ENCODE measurements around the gene MPRIP.

MPRIP gene

DNA sequence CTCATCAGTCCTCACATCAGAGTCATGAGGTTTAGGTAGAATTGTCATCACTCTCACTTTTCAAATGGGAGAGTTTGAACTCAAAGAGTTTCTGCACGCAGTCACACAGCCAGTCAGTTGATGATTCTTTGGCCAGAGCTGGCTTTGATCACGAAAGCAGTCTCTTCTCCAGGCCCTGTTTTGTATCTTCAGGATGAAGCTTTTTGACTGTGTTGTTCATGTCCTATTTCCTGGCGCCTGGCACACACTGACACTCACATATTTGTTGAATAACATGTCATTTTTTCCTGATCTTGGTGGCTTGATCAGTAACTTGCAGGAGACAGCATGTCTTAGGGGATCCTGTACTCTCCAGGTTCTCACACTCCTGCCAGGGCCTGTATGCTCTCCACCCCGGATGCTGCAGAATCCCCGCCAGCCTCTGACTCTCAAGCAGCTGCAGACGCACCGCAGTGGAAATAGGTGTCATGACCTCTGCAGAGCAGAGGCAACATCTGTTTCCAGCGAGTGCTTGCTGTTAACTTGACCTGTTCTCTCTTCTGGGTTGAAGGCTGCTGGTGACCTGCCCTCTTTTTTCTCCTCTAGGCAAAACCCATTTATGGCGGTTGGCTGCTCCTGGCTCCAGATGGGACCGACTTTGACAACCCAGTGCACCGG is 33.0 kb downstream of the MPRIP start:
- no peak overlapping the region for H3K27ac Mint-ChIP-seq

GRCh38 chr17:17076066-17076465 is 33.8 kb downstream of the MPRIP start:
- Mint-ChIP-seq H3K27ac (no peak overlapping the region), H3K27me3 (no peaks in the 10 kb centered on the region), H3K4me3 (no peak overlapping the region), H3K9me3 (no peaks in the 10 kb centered on the region), H3K36me3 (ENCODE audit: low read depth) (peaks cover 26% of the 10 kb centered on the region), H3K4me1 (ENCODE audit: low read depth) (peaks cover 50% of the 10 kb centered on the region)

More for the DNA sequence above, 33.0 kb downstream of the MPRIP start:
- no peaks in the 10 kb centered on the region for H3K27me3 Mint-ChIP-seq
- no peak overlapping the region for H3K4me3 Mint-ChIP-seq
- no peaks in the 10 kb centered on the region for H3K9me3 Mint-ChIP-seq
- H3K4me1 Mint-ChIP-seq (ENCODE audit: low read depth), result peaks cover 56% of the 10 kb centered on the region
- H3K36me3 Mint-ChIP-seq (ENCODE audit: low read depth), result peaks cover 27% of the 10 kb centered on the region

DNA sequence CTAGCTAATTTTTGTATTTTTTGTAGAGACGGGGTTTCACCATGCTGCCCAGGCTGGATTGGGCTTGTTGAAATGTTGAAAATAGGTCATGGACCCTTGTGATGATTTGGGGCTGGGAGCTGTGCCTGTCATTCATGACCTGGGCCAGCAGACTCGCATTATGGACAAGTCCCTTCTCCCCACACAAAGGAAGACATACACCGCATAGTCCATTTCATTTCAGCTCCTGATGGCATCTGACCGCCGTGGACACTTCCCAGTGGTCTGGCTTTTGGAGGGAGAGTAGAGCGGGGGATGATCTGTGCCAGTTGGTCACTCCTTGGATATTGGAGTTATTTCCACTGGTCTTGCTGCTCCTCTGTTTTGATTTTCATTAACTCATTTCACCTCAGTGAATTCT is 34.8 kb downstream of the MPRIP start:
- Mint-ChIP-seq H3K4me1 (ENCODE audit: low read depth) (peaks cover 39% of the 10 kb centered on the region), H3K36me3 (ENCODE audit: low read depth) (peaks cover 27% of the 10 kb centered on the region), H3K9me3 (no peaks in the 10 kb centered on the region), H3K4me3 (no peak overlapping the region), H3K27me3 (no peaks in the 10 kb centered on the region), H3K27ac (no peak overlapping the region)

DNA sequence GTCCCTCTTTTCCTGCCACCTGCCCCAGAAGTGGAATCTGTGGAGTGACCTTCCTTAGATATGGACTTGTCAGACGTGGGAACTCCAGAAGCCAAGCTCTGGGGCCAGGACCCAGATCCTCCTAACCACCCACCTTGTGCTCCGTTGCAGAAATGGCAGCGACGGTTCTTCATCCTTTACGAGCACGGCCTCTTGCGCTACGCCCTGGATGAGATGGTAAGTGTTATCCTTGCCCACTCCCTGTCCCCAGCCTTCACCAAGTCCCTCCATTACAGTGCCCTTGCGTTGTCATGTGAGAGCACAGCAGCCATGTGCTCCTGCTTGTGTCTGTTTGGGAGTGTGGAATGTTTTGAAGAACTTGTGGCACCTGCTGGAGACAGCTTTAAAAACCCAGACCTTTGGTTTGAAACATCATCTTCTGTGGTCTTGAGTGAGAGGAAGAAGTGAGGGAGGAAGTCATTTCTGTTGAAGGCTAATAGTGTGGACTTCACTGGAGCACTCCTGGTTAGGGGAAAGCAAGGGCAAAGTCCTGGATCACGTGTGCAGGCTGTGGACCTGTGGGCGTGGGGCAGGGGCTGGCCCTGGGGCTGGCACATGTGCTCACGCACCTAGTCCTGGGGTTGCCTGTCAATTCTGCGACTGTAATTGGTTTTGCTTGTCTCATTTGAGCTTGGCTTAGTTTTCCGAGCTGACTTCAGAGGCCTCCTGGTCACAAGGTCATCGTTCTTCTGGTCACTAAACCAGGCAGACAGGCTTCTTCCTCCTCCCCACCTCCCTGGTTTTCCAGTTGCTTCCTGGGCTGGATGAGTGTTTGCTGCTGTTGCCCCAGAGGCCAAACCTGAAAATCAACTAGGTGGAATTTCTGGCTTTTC is 35.8 kb downstream of the MPRIP start:
- peaks cover 29% of the 10 kb centered on the region for H3K4me1 Mint-ChIP-seq (ENCODE audit: low read depth)
- no peak overlapping the region for H3K4me3 Mint-ChIP-seq
- no peaks in the 10 kb centered on the region for H3K27me3 Mint-ChIP-seq
- H3K36me3 Mint-ChIP-seq (ENCODE audit: low read depth), result peaks cover 28% of the 10 kb centered on the region
- no peak overlapping the region for H3K27ac Mint-ChIP-seq
- no peaks in the 10 kb centered on the region for H3K9me3 Mint-ChIP-seq

- Mint-ChIP-seq H3K27me3 (no peaks in the 10 kb centered on the region), H3K36me3 (ENCODE audit: low read depth) (peaks cover 26% of the 10 kb centered on the region), H3K4me1 (ENCODE audit: low read depth) (peaks cover 24% of the 10 kb centered on the region), H3K4me3 (no peak overlapping the region), H3K9me3 (no peaks in the 10 kb centered on the region), H3K27ac (no peak overlapping the region)
These were observed 36.6 kb downstream of the MPRIP start for GRCh38 chr17:17078832-17079231.

- Mint-ChIP-seq H3K27me3 (no peaks in the 10 kb centered on the region), H3K4me3 (no peak overlapping the region), H3K27ac (no peak overlapping the region), H3K36me3 (ENCODE audit: low read depth) (peaks cover 26% of the 10 kb centered on the region), H3K9me3 (no peaks in the 10 kb centered on the region), H3K4me1 (ENCODE audit: low read depth) (peaks cover 19% of the 10 kb centered on the region)
These were observed 37.1 kb downstream of the MPRIP start for GRCh38 chr17:17079336-17079735.

DNA sequence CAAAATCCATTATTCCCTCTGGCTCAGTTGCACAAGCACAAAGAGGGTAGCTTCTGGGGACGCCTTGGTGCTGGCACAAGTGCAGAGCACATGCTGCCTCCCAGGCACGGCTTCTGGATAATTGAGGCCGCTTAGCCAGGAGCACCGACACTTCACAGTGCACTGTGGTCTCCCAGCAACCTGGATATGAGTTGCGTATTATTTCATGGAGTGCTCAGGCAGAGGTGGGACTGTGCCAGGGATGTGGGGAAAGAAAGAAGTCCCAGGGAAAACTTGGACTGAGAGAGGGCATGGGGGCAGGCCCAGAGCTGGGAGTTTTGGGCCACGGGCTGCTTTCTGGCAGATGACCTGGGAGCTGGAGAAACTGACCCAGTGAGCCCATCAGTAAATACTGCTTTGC is 37.5 kb downstream of the MPRIP start:
- Mint-ChIP-seq H3K9me3 (no peaks in the 10 kb centered on the region), H3K4me1 (ENCODE audit: low read depth) (peaks cover 14% of the 10 kb centered on the region), H3K27ac (no peak overlapping the region), H3K27me3 (no peaks in the 10 kb centered on the region), H3K4me3 (no peak overlapping the region), H3K36me3 (ENCODE audit: low read depth) (peaks cover 26% of the 10 kb centered on the region)

- no peak overlapping the region for H3K27ac Mint-ChIP-seq
- H3K9me3 Mint-ChIP-seq, result no peaks in the 10 kb centered on the region
- no peaks in the 10 kb centered on the region for H3K27me3 Mint-ChIP-seq
- peaks cover 26% of the 10 kb centered on the region for H3K36me3 Mint-ChIP-seq (ENCODE audit: low read depth)
- peaks cover 10% of the 10 kb centered on the region for H3K4me1 Mint-ChIP-seq (ENCODE audit: low read depth)
- H3K4me3 Mint-ChIP-seq, result no peak overlapping the region
These were observed 37.9 kb downstream of the MPRIP start for GRCh38 chr17:17080181-17080631.

- Mint-ChIP-seq H3K4me3 (no peak overlapping the region), H3K27me3 (no peaks in the 10 kb centered on the region), H3K9me3 (no peaks in the 10 kb centered on the region), H3K27ac (no peak overlapping the region), H3K36me3 (ENCODE audit: low read depth) (peaks cover 26% of the 10 kb centered on the region), H3K4me1 (ENCODE audit: low read depth) (peaks cover 5% of the 10 kb centered on the region)
These were observed 38.5 kb downstream of the MPRIP start for GRCh38 chr17:17080781-17081180.

DNA sequence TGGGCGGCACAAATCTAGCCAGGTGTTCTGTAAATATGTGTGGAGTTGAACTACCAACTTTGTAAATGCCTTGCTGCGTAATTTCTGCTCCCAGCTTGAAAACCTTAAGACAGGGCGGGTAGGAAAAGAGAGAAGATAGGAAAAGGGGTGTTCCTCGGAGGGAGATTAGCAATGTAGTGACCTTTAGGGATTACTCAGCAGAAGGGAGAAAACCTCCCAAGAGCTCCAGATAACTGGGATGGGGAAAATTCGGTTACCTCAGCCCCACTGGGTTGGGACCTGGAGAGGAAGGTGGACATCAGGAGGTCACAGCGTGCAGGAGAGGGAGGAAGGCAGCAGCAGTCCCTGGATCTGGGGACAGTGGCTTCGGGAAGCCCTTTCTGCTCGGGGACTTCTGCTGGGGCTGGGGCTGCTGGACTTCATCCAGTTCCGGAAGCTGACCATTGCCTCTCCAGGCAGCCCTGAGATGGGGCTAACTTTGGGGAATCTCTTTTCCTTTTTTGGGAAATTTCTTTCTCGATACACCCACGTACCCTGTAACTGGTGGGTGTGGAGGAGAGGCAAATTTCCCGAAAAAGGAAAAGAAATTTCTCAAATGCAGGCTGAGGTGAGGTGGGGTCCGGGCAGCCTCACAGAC is 39.2 kb downstream of the MPRIP start:
- Mint-ChIP-seq H3K27ac (peak overlapping the region; percentile 3), H3K36me3 (ENCODE audit: low read depth) (peaks cover 30% of the 10 kb centered on the region), H3K27me3 (no peaks in the 10 kb centered on the region), H3K4me3 (no peak overlapping the region), H3K9me3 (no peaks in the 10 kb centered on the region), H3K4me1 (ENCODE audit: low read depth) (peaks cover 9% of the 10 kb centered on the region)

DNA sequence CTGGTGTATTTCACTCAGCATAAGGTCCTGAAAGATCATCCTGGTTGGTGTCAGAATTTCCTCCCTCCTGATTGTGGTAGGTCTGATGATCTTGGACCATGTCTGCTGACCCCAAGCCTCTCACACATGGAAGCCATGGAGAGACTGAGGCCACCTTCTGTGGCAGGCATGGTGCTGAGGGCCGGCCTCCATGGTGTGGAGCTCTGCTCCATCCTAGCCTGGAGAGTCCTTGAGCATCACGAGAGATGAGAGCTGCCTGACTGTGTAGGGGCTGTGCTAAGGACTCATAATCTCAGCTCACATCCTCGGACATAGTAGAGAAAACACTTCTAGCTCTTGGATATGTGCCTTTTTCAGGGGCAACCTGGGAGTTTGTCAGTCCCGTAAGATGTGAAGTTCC is 40.6 kb downstream of the MPRIP start:
- H3K27ac Mint-ChIP-seq, result no peak overlapping the region
- H3K4me3 Mint-ChIP-seq, result no peak overlapping the region
- H3K4me1 Mint-ChIP-seq (ENCODE audit: low read depth), result peaks cover 19% of the 10 kb centered on the region
- peaks cover 25% of the 10 kb centered on the region for H3K36me3 Mint-ChIP-seq (ENCODE audit: low read depth)
- no peaks in the 10 kb centered on the region for H3K9me3 Mint-ChIP-seq
- no peaks in the 10 kb centered on the region for H3K27me3 Mint-ChIP-seq

DNA sequence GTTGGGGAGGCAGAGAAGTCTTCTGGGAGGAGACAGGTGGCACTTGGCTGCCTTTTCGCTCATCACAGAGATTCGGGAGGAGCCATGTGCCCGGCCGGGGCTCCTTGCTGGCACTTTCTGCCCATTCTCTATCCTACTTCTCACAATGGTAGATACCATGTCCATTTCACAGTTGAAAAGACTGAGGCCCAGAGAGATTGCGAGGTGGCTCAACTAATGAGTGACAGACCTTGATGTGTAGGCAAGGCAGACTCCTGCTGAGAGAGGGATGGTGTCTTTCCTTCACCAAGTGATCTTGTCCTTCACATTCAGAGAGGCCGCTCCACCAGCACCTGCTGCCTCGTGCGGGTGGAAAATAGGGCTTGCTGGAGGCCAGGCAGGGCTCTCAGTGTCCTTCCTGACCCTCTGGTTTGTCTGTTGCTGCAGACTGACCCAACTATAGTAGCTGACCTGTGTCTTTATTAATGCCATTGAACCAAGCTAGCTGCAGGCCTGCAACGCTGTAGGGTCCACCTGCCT is 42.1 kb downstream of the MPRIP start:
- H3K36me3 Mint-ChIP-seq (ENCODE audit: low read depth), result peaks cover 16% of the 10 kb centered on the region
- H3K9me3 Mint-ChIP-seq, result no peaks in the 10 kb centered on the region
- peaks cover 29% of the 10 kb centered on the region for H3K4me1 Mint-ChIP-seq (ENCODE audit: low read depth)
- no peaks in the 10 kb centered on the region for H3K27me3 Mint-ChIP-seq
- H3K27ac Mint-ChIP-seq, result no peak overlapping the region
- H3K4me3 Mint-ChIP-seq, result no peak overlapping the region

DNA sequence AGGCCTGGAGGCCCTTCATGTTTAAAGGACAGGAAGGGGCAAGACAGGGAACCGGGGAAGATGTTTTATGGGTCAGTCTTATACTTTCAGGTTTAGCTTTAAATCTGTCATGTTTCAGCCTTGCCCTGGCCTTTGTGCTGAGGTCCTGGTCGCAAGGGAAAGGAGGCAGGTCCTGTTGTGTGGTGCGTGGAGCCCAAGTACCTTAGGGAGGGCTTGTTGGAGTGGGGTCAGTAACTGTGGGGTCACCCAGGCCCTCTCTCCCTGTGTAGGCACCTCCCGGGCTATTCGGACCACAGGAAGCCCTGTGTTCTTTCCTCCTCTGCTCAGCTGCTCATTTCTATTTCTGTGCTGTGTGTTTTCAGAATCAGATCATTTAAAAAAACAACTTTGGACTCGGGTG is 42.7 kb downstream of the MPRIP start:
- no peaks in the 10 kb centered on the region for H3K27me3 Mint-ChIP-seq
- H3K4me3 Mint-ChIP-seq, result no peak overlapping the region
- peaks cover 16% of the 10 kb centered on the region for H3K36me3 Mint-ChIP-seq (ENCODE audit: low read depth)
- no peaks in the 10 kb centered on the region for H3K9me3 Mint-ChIP-seq
- peaks cover 35% of the 10 kb centered on the region for H3K4me1 Mint-ChIP-seq (ENCODE audit: low read depth)
- no peak overlapping the region for H3K27ac Mint-ChIP-seq

- H3K36me3 Mint-ChIP-seq (ENCODE audit: low read depth), result peaks cover 12% of the 10 kb centered on the region
- H3K4me1 Mint-ChIP-seq (ENCODE audit: low read depth), result peaks cover 39% of the 10 kb centered on the region
- H3K27ac Mint-ChIP-seq, result no peak overlapping the region
These were observed 44.3 kb downstream of the MPRIP start for GRCh38 chr17:17086585-17086984.

More at GRCh38 chr17:17086585-17086984, 44.3 kb downstream of the MPRIP start:
- Mint-ChIP-seq H3K4me3 (no peak overlapping the region), H3K9me3 (no peaks in the 10 kb centered on the region), H3K27me3 (no peaks in the 10 kb centered on the region)
